CD4-positive, alpha-beta T cell treated with Interleukin-1 beta for 1 hour (primary cell): ENCODE results near the gene WRAP73.
"Not testable (repeated sequence)": the region's sequence is repeated elsewhere in the genome, so short reads cannot be mapped to it uniquely, and the experiment has no call there.

Source experiments
- DNase-seq, 2 donors: peaks; one replicate each; pipeline ENCODE4 v3.0.0-alpha.2; 2020 to 2022

Gene WRAP73

DNA sequence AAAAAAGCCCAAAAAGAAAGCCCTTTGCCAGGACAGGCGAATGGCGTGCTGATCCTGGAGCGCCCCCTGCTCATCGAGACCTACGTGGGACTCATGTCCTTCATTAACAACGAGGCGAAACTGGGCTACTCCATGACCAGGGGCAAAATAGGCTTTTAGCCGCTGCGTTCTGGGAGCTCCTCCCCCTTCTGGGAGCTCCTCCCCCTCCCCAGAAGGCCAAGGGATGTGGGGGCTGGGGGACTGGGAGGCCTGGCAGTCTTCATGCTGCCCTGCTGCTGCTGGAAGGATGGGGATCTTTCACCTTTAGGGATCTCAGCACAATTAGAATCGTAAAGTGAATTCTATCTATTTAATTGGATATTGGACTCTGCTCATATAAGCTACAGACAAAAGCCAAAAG lies 21.5 kb downstream of the WRAP73 start:
- DNase-seq, result no peak

DNA sequence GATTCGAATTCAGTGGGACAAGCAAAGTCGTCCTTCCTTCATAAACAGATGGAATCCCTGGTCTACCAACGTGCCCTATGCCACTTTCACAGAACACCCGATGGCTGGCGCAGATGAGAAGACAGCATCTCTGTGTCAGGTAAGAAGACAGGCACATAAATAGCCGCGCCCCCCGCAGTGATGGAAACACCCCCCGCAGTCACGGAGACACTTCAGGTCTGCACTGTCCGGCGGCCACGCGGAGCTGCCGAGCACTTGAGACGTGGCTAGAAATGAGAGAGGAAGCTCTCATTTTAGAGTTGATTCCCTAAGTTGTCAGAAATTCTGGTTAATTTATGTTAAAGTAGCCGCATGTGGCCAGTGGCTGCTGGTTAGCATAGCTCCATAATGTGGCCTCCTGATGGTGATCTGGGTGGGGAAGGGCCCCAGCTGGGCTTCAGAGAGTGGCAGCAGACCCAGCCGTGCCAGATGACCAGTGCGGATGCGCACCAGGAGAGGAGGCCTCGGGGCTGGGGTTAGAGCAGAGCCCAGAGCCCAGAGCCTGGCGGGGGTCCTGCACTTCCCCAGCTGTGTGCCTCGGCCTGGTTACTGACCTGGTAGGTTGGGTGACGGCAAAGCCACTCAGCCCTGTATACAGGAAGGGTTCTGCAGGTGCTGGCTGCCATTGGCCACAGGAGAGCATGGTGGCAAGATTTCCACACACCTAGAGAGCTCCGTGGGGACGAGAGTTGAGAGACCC lies 22.2 kb downstream of the WRAP73 start:
- DNase-seq, result no peak

DNA sequence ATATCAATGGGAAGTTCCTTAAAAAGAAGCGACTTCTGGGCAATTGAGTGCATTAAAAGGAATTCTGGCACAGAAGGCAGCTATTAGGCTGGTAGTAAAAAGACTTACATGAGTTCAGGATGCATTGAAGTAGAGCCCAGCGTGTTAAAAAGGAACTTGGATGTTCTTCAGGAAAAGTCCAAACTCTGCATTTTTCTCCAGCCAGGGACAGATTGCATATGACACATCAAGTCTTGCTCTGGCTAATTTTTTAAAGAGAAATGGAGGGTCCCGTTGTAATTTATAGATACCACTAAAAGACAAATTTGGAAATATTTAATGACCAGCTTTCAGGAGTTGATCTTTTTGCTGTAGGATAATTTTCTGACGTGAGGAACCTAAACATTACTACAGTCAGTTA lies 23.9 kb downstream of the WRAP73 start:
- no peak for DNase-seq

- DNase-seq, result no peak
These were observed 24.6 kb downstream of the WRAP73 start for GRCh38 chr1:3625151-3625907.

DNA sequence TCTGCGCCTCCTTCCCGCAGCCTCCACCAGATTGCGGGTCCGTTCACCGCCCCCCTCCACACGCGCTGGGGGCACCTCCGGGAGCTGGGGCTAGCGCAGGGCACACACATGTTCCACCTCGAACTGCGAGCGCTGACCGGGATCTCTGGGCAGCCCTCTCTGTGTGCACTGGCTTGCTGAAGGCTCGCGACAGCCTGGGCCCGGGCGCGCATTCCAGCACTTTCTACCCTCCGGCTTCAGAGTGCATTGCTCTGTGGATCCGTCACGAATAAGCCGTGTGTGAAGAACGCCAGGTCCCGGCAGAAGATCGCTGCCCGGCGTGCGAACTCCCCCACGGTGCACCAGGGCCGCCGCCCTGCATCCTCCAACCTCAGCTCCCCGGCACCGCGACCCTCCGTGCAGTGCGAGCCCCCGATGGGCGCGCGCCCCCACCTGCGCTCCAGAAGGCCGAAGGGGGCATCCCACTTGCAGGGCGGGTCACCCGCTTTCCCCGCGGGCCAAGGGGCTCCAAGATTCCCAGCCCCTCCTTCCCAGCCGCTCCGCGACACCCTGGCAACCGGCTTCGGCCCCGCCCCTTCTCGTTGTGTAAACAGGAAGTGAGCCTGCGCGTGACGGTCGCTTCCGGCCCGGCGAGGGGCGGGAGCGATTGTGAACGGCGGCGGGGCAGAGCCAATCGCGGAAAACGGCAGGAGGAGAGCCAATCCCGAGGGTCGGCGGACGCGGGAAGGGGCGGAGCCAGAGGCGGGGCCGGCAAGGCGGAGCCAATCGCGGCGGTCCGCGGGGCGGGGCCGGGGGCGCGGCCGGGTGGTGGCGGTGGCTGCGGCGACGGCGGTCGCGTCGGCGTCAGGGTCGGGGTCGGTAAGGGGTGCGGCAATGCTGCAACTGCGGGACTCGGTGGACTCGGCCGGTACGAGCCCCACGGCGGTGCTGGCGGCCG lies 25.4 kb downstream of the WRAP73 start, which contains the start of gene TPRG1L:
TSS of gene TPRG1L (plus strand) at position 816 of the 937 bp plus-strand sequence. CDS start at position 874, 58 bp downstream.
- DNase-seq, result peak; percentile 98

DNA sequence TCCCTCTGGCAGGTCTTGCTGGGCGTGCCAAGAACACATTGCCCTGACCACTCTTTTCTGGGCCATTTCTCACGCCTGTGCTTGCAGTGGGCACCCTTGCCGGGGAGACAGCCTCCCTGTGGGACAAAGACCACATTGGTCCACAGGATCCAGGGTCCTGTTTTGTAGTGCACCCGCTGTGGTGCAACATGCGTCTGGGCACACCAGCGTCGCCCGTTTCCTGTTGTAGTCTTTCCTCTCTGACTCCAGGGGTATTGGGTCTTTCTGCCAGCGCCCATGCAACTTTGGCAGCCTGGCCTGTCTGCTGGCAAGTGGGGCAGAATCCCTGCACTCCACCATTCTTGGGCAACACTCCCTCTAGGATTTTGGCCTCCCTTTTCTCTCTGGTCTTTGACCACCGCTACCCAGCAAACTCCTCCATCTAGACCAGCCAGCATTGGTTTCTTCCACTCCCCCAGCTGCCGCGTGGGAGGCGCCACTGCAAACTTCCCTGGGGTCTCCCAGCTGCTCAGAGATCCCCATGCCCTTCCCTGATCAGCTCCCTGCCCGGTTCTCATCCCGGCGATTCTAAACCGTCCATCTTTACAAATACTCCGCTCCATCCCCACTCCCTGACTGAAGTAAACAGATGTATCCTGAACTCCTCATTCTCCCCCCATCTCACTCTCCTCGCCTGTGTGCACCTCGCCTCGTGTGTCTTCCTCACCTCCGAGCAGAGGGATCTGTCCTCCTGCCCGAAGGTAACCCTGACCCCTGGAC lies 26.3 kb downstream of the WRAP73 start:
- no peak for DNase-seq

- not testable (repeated sequence) for DNase-seq
These were observed 27.8 kb downstream of the WRAP73 start for GRCh38 chr1:3622102-3622501.

GRCh38 chr1:3621151-3621671 lies 28.7 kb downstream of the WRAP73 start:
- DNase-seq, result peak; percentile 15 to 31

GRCh38 chr1:3620708-3621107 lies 29.2 kb downstream of the WRAP73 start:
- no peak for DNase-seq

- peak; percentile 76 to 83 for DNase-seq
These were observed 30.8 kb downstream of the WRAP73 start for GRCh38 chr1:3618881-3619671.

- DNase-seq, result no peak
These were observed 31.4 kb downstream of the WRAP73 start for GRCh38 chr1:3618531-3618880.

DNA sequence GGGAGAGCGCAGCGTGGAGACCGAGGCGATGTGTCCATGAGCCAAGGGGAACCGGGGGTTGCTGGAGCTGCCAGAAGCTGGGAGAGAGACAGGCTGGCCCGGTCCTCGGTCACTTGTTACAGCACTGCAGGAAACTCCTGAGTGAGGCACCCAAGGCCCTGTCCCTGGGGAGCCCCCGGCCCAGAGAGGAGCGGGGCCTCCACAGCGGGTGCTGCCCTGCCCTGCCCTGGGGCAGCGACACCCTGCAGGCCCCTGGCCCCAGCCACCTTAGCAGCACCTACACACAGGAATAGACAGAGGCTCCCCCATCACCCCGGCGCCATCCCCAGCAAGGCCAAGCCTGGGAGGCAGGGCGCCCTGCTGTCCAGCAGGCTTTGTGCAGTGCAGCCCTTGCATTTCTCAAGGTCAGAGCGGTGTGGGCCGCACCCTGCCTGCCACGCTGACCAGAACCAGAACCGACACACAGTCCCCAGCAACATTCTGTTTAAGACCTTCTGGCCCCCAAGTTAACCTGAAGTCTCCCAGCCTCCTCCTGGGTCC lies 32.0 kb downstream of the WRAP73 start:
- no peak for DNase-seq

- DNase-seq, result no peak
These were observed 33.0 kb downstream of the WRAP73 start for GRCh38 chr1:3616861-3617260.

- no peak for DNase-seq
These were observed 34.9 kb downstream of the WRAP73 start for GRCh38 chr1:3614755-3615742.

GRCh38 chr1:3612123-3612522 lies 37.8 kb downstream of the WRAP73 start:
- no peak for DNase-seq

DNA sequence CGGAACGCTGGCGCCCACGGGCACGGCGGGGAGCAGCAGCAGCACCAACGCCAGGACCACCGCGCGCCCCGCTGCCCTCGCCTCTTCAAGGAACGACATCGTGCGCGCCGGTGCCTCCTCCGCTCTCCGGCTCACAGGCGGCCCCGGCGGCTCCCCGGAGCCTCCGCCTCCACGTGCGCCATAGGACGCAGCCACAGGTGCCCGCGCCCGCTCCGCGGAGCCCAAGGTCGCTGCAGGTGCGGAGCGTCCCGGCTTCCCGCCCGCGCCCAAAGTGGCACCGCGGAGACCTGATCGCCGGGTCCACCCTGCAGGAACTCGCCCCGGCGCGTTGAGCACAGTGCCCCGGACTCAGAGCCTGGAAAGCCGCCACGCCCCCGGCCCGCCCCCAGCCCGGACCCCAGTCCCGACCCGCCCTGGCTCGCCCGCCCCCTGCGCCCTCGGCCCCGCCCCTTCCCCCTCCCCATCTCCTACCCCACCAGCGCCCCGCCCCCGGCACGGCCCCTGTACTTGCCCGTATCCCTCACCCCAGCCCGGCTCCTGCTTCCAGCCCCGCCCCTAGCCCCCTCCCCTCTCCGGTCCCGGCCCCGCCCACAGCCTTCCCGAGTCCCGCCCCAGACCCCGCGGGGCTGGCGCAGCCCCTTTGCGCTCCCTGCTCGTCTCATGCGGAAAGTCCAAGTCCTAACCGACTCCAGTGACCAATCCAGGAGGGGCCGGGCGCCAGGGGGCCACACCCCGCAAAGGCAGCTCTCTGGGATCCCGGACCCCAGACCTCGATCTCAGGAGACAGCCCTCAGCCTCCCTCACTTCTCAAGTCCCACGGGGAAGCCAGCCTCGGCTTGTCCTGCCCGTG lies 38.5 kb downstream of the WRAP73 start, which contains the start of gene MEGF6:
TSS of gene MEGF6 (minus strand) at position 339 of the 850 bp plus-strand sequence. CDS start at position 99, 240 bp downstream.
- DNase-seq, result peak; percentile 63 to 70

DNA sequence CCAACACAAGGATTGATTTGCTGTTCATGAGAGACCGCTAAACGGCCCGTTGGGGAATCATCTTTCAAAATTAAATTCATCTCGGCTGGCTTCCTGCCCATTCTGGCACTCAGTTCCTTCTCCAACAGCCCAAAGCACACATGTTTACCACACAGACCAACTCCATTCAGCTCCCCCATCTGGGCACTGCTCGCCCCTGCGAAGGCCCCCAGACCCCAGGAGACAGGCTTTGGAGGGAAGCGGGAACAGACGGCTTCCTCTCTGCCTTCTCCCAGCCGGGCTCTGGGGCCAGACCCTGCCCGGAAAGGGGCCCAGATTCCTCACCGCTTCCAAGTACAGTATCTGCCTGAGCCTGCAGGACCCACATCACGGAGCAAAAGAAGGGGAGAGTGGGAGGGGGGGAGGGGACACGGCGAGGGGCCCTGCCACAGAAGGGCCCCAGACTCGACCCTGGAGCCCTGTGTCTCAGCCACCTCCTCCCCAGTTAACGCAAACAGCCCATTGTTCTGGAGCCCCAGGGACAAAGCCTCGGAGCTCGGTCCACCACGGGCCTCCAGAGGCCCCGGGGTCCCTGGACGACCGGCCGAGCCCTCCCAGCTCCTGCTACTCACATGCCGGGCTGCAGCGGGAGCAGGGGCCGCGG lies 39.3 kb downstream of the WRAP73 start:
- DNase-seq, result no peak
